Heart left ventricle (tissue), 13 donors: ENCODE data around the gene MYH16.

Experiments used
- CTCF ChIP-seq, 12 donors: fragments of 200-600 bp; sonication (generic) in 4 of 12; IDR thresholded peaks; one replicate each; pipeline versions ENCODE4 v1.5.0 to v1.8.0; 2018 to 2022; ENCODE audit warnings: antibody characterized with exemption in 12 of 12, mild to moderate bottlenecking in 5 of 12
- POLR2A ChIP-seq, 2 donors: fragments of 450-650 bp; IDR thresholded peaks; one replicate each; pipeline ENCODE4 v1.6.1; 2017; ENCODE audit warnings: antibody characterized with exemption in 2 of 2, mild to moderate bottlenecking in 2 of 2, moderate library complexity in 2 of 2
- donor health status: ischemic (EF 13 %, LVEDD 7.1; RV severe dilation, severe dysfunction).
- donor health status: DM: no; HTN: yes; CAD: no.
- donor health status: DM: no; HTN: no; CAD: no.
- donor health status: ischemic (EF 25% LVEDD 6.9; RV normal size, moderate dysfunction).
- donor health status: ischemic (EF 25% LVEDD 5.7; RV mildly dilated, moderate dysfunction).
- donor health status: ischemic (EF 35%, LVEDD 5.7; RV mildly dilated, moderate dysfunction).
- donor health status: nonischemic (EF 11% LVEDD 7.7; RV severe dilation, severe dysfunction).
- donor health status: DM: yes; HTN: yes; CAD: no.
- donor health status: PGD.
- donor health status: ischemic (EF 29% LVEDD 5.4; RV normal size, mild dysfunction).
- donor health status: nonischemic (EF 23%, LVEDD 6.1; RV moderate dilation, normal function).

- no peak for TF ChIP-seq CTCF (IDR thresholded peaks at IDR 0.05)
- TF ChIP-seq POLR2A (IDR thresholded peaks at IDR 0.05) = no peak
Observed at GRCh38 chr7:99235925-99236324, 36.7 kb upstream of the MYH16 start.
